Spleen (tissue), 11 donors: Measurements from ENCODE around the gene FSCN2. TPM values are rescaled to one million over a fixed set of nuclear protein-coding genes. Genes with fewer than 3 reads are reported as not detected.

ENCODE experiments used
- DNase-seq: peaks from one replicate; pipeline ENCODE4 v3.0.0-alpha.2; 2020
- H3K27ac ChIP-seq, 8 donors: fragments of 200-600 bp; sonication (generic) in 7 of 8; 1 replicate in 4 of 8; 2 replicates in 4 of 8; pipeline versions ENCODE4 v1.5.0 to v1.8.0; 2016 to 2021; ENCODE audit warnings: inconsistent platforms in 4 of 8, mild to moderate bottlenecking in 4 of 8, moderate library complexity in 1 of 8
- H3K27me3 ChIP-seq, 7 donors: fragments of 200-600 bp; sonication (generic) in 6 of 7; replicated peaks in 1 of 7; 1 replicate in 4 of 7; 2 replicates in 3 of 7; pipeline versions ENCODE4 v1.5.0 to v1.8.0; 2016 to 2021; ENCODE audit warnings: inconsistent platforms in 3 of 7, mild to moderate bottlenecking in 1 of 7
- H3K36me3 ChIP-seq, 6 donors: fragments of 200-600 bp; sonication (generic) in 5 of 6; 1 replicate in 4 of 6; 2 replicates in 2 of 6; pipeline versions ENCODE4 v1.5.0 to v1.8.0; 2016 to 2021; ENCODE audit warnings: inconsistent platforms in 2 of 6
- H3K4me1 ChIP-seq, 6 donors: fragments of 200-600 bp; sonication (generic) in 5 of 6; 1 replicate in 3 of 6; 2 replicates in 3 of 6; pipeline versions ENCODE4 v1.5.0 to v1.8.0; 2016 to 2021; ENCODE audit warnings: inconsistent platforms in 3 of 6
- H3K4me3 ChIP-seq, 8 donors: fragments of 200-600 bp; sonication (generic) in 7 of 8; 1 replicate in 4 of 8; 2 replicates in 4 of 8; pipeline versions ENCODE4 v1.5.0 to v1.8.0; 2016 to 2021; ENCODE audit warnings: inconsistent platforms in 4 of 8, mild to moderate bottlenecking in 4 of 8, moderate library complexity in 2 of 8
- H3K9me3 ChIP-seq, 8 donors: fragments of 200-600 bp; sonication (generic) in 7 of 8; 1 replicate in 4 of 8; 2 replicates in 4 of 8; pipeline versions ENCODE4 v1.5.0 to v1.8.0; 2016 to 2021; ENCODE audit warnings: inconsistent platforms in 4 of 8
- POLR2A ChIP-seq, 3 donors: fragments of 450-650 bp; IDR thresholded peaks; one replicate each; pipeline ENCODE4 v1.5.1; 2017; ENCODE audit warnings: antibody characterized with exemption in 3 of 3, mild to moderate bottlenecking in 1 of 3
- POLR2AphosphoS5 ChIP-seq, 3 donors: sonication (generic); formaldehyde crosslinking; IDR thresholded peaks; one replicate each; pipeline ENCODE4 v1.5.1; 2017; ENCODE audit warnings: antibody characterized with exemption in 3 of 3
- WGBS, 5 donors: extraction: QIAGEN DNeasy Blood & Tissue Kit in 3 of 5; methylation state at CpG; one replicate each; pipeline versions ENCODE4 v1.1.5 to v1.1.7; 2013 to 2018; 5-methylcytosine and 5-hydroxymethylcytosine counted together
- intact Hi-C: fragments of 100-400 bp; cut with DNase I; formaldehyde crosslinking; loops from one replicate; pipeline ENCODE4 v1.15.0; 2023; ENCODE audit warnings: low total_unique reads
- polyA plus RNA-seq, 3 donors: library from polyadenylated mRNA; stranded (reverse); fragments of 200-250 nt; gene quantifications; one replicate each; pipeline ENCODE4 v1.2.1, GENCODE V29; 2013
- total RNA-seq, 7 donors: library from RNA; depleted of rRNA in 3 of 7; stranded (reverse); fragments of >200 nt in 3 of 7; fragmentation: NEBNext Ultra II Directional in 4 of 7; extraction: Animal tissue kit (Norgen Biotek cat#: 25700) in 4 of 7; gene quantifications; one replicate each; pipeline versions ENCODE4 v1.1.0 to v1.2.1, GENCODE V29; 2016 to 2021
- TF ChIP-seq, protein P1 (sequence below), 11 experiments: fragments of 200-600 bp in 7 of 11; fragments of 450-650 bp in 4 of 11; sonication (generic) in 4 of 11; IDR thresholded peaks in 8 of 11; conservative IDR thresholded peaks in 3 of 11; 1 replicate in 7 of 11; 2 replicates in 4 of 11; pipeline versions ENCODE4 v1.4.0 to v1.8.0; 2016 to 2021; ENCODE audit warnings: antibody characterized with exemption in 11 of 11, inconsistent platforms in 4 of 11, mild to moderate bottlenecking in 1 of 11
- donor health status: healthy with polysubstance abuse.
- donor health status: DM: no; HTN: no; CAD: no; lungs with moderate emphysema.
- donor health status: DM: no; HTN: no; CAD: no.
- donor health status: Bipolar disorder and iron deficiency.
- donor health status: healthy.
- donor health status: DM: no; HTN: no; CAD: no.
- donor health status: DM: yes; HTN: yes; CAD: no.

Gene FSCN2
- total and polyA plus RNA-seq, 10 donors: 0.41 to 4.0 (median 2.4) TPM

- Histone ChIP-seq H3K27ac (no peak overlapping the region), H3K4me3 (no peak overlapping the region), H3K9me3 (no peaks in the 10 kb centered on the region), H3K36me3 (peaks cover 4 to 98% (median 90%) of the 10 kb centered on the region in 6 donors), H3K4me1 (peaks cover 0 to 18% (median 7%) of the 10 kb centered on the region in 6 donors), H3K27me3 (no peaks in the 10 kb centered on the region)
- no peak for DNase-seq
- intact Hi-C loops: no loop called here
- TF ChIP-seq, protein P1, sequence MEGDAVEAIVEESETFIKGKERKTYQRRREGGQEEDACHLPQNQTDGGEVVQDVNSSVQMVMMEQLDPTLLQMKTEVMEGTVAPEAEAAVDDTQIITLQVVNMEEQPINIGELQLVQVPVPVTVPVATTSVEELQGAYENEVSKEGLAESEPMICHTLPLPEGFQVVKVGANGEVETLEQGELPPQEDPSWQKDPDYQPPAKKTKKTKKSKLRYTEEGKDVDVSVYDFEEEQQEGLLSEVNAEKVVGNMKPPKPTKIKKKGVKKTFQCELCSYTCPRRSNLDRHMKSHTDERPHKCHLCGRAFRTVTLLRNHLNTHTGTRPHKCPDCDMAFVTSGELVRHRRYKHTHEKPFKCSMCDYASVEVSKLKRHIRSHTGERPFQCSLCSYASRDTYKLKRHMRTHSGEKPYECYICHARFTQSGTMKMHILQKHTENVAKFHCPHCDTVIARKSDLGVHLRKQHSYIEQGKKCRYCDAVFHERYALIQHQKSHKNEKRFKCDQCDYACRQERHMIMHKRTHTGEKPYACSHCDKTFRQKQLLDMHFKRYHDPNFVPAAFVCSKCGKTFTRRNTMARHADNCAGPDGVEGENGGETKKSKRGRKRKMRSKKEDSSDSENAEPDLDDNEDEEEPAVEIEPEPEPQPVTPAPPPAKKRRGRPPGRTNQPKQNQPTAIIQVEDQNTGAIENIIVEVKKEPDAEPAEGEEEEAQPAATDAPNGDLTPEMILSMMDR (IDR thresholded peaks at IDR 0.05 in 8 of 11, conservative IDR thresholded peaks at IDR 0.05 in 3 of 11): no peak
- no peak for TF ChIP-seq POLR2A (IDR thresholded peaks at IDR 0.05)
- TF ChIP-seq POLR2AphosphoS5 (IDR thresholded peaks at IDR 0.05): no peak
- 90 to 98% (median 95%) methylated on average over 8 to 16 of the region's 16 CpGs for WGBS, 5 donors
These were observed 16.3 kb downstream of the FSCN2 start for GRCh38 chr17:81544281-81544974.

DNA sequence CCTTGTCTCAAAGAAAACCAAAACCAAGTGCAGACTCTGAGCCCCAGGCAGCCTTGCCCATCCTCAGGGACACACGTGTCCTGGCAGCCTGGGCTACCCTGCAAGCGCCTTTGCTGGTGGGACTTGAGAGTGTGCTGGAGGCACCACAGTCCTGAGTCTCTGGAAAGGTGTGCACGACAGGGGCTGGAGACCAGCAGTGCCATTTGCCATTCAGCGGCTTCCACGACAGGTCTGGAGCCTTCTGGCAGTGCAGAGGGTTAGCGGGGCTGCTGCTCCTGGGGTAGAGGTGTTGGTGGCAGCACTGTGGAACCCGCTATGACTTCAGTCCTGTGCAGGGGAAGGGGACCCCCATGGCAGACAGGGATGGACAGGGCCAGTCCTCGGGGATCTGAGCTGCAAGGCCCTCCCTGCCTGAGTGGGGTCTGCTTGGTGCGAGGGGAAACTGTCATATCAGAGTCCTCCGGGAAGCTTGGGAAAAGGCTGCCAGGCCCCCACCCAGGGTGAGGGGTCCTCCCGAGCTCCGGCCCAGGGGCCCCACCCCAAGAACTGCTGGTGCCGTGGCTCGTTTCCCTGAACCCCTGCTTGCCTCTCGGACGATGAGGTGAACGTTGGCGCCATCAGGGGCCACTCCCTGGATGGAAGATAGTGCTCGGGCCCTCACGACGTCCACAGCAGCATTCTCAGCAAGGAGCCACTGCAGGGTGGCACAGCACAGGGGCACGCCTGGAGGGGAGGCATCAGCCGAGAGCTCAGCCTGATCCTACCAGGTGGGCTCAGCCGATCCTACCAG lies 17.2 kb downstream of the FSCN2 start:
- WGBS, 5 donors: 89 to 97% (median 92%) methylated on average over 11 to 24 of the region's 24 CpGs
- Histone ChIP-seq H3K4me3 (no peak overlapping the region), H3K9me3 (no peaks in the 10 kb centered on the region), H3K27ac (no peak overlapping the region), H3K36me3 (peaks cover 4 to 98% (median 86%) of the 10 kb centered on the region in 6 donors), H3K27me3 (no peaks in the 10 kb centered on the region), H3K4me1 (peaks cover 0 to 27% (median 17%) of the 10 kb centered on the region in 6 donors)
- no peak for DNase-seq
- TF ChIP-seq, protein P1 (IDR thresholded peaks at IDR 0.05 in 8 of 11, conservative IDR thresholded peaks at IDR 0.05 in 3 of 11): no peak
- peak in 1 of 3 donors; percentile 8 for TF ChIP-seq POLR2AphosphoS5 (IDR thresholded peaks at IDR 0.05)
- intact Hi-C loops: no loop called here

DNA sequence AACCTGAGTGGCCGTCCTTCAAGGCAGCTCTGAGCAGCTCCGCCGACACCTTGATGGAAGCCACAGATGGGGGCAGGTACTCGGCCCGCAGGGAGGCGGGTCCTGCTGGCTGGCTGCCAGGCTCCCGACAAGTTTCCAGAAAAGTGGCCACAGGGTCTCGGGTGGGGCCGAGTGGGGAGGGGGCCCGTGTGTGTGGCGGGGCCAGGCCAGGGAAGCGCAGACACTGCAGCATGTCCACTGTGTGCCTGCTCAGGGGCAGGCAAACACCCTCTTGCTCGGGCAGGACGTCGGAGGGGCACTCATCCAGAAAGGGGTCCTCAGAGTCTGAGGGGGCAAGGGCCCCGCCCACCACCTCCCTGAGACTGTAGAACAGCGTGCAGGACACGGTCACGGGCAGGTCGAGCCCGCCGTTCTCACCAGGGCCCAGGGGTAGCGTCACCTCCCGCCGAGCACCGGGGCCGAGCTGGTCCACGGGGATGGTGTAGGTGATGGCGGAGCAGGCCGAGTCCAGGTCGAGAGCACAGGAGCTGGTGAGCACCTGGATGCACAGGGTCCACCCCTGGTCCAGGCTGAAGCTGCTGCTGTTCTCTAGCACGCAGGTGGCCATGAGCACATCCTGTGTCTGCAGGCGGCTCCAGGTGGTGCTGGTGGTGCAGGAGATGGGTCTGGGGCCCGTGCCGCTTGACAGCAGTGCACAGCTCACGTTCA lies 18.9 kb downstream of the FSCN2 start:
- H3K27ac ChIP-seq: no peak overlapping the region
- no peaks in the 10 kb centered on the region for H3K9me3 ChIP-seq
- H3K27me3 ChIP-seq: no peaks in the 10 kb centered on the region
- H3K4me3 ChIP-seq: no peak overlapping the region
- no peak for DNase-seq
- intact Hi-C loops: no loop called here
- peaks cover 4 to 89% (median 78%) of the 10 kb centered on the region in 6 donors for H3K36me3 ChIP-seq
- TF ChIP-seq, protein P1 (IDR thresholded peaks at IDR 0.05 in 8 of 11, conservative IDR thresholded peaks at IDR 0.05 in 3 of 11): no peak
- TF ChIP-seq POLR2A (IDR thresholded peaks at IDR 0.05): no peak
- peak in 1 of 3 donors; percentile 42 for TF ChIP-seq POLR2AphosphoS5 (IDR thresholded peaks at IDR 0.05)
- peaks cover 11 to 44% (median 32%) of the 10 kb centered on the region in 6 donors for H3K4me1 ChIP-seq
- WGBS, 5 donors: 84 to 94% (median 90%) methylated on average over 12 to 36 of the region's 36 CpGs
